ENCODE measurements around the gene CCDC201. TPM values are rescaled to one million over a fixed set of nuclear protein-coding genes. Genes with fewer than 3 reads are reported as not detected.

CCDC201 gene
- polyA plus RNA-seq, 2 of the 4 experiments (the other 2 are of a cell fraction): 0.03 TPM; not detected in 1

- 8% methylated on average over 15 of the region's 15 CpGs for WGBS (ENCODE audit: missing lambda C conversion rate)
- ATAC-seq: peak; percentile 33 to 62; a peak in 4 of 6 replicates
- peak; percentile 69 to 78 for DNase-seq (ENCODE audit: low read depth in 1 of 2, low spot score in 1 of 2)
- CTCF ChIA-PET: interaction anchor here (0.7 to 11.7 kb wide), 41 partner anchors 9 to 1341 kb away, joined by 3 to 285 read pairs (median 4); no protein-coding TSS in a partner anchor
- Histone ChIP-seq H3K4me1 (peaks cover 36% of the 10 kb centered on the region), H3K9me3 (no peaks in the 10 kb centered on the region), H3K27ac (peak overlapping the region in 1 of 2 experiments; percentile 37; a peak in 3 of 6 replicates), H3K4me2 (peak overlapping the region; percentile 72), H3K4me3 (peak overlapping the region; percentile 66)
- TF ChIP-seq EHF (CRISPR knock-in tag; IDR thresholded peaks at IDR 0.05): no peak
- no peak for TF ChIP-seq HOXA7 (CRISPR knock-in tag; IDR thresholded peaks at IDR 0.05)
- TF ChIP-seq MAFK (IDR thresholded peaks at IDR 0.05; ENCODE audit: partially characterized antibody): no peak
- TF ChIP-seq JUN (IDR thresholded peaks at IDR 0.05): peak in 1 of 2 experiments; percentile 41; a peak in 1 of 5 replicates
- TF ChIP-seq RAD21 (conservative IDR thresholded peaks at IDR 0.05 in 1 of 2, IDR thresholded peaks at IDR 0.05 in 1 of 2): peak; percentile 87 to 91
- peak; percentile 91 for TF ChIP-seq CTCF (IDR thresholded peaks at IDR 0.05)
- TF ChIP-seq, protein P1, sequence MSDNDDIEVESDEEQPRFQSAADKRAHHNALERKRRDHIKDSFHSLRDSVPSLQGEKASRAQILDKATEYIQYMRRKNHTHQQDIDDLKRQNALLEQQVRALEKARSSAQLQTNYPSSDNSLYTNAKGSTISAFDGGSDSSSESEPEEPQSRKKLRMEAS (IDR thresholded peaks at IDR 0.05): 0 out of 2 replicates have a peak, but pooled peaks have one; percentile 45
- peak; percentile 93 for TF ChIP-seq SMC3 (IDR thresholded peaks at IDR 0.05)
- no peak for FAIRE-seq
- POLR2A ChIA-PET: no interaction called here
Observed at GRCh38 chr7:45917658-45918057, 44.8 kb upstream of the CCDC201 start.

DNA sequence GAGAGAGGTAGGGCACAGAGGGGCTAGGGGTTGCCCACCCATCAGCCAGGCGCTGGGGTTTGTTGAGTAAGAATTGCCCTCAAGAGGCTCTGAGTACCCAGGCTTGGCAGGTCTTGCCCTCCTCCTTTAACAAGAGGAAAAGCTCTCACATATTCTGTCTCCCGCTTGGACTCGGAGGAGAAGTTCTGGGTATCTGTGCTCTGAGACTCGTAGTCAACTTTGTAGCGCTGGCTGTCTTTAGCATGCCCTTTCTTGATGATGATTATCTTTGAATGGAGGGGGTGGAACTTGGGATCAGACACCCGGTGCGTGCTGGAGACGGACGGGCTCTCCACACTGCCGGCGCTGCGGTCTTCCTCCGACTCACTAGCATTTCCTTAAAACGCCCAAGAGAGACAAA is 44.2 kb upstream of the CCDC201 start:
- Histone ChIP-seq H3K9me3 (no peaks in the 10 kb centered on the region), H3K4me3 (no peak overlapping the region), H3K4me1 (peaks cover 32% of the 10 kb centered on the region), H3K27ac (no peak overlapping the region), H3K4me2 (peak overlapping the region; percentile 72; the same call in 1 of the 3 replicates)
- FAIRE-seq (no peak), ATAC-seq (no peak), DNase-seq (ENCODE audit: low read depth in 1 of 2, low spot score in 1 of 2) (no peak)
- ChIA-PET CTCF (interaction anchor here (0.7 to 11.7 kb wide), 30 partner anchors 9 to 1341 kb away, joined by 3 to 285 read pairs (median 4); no protein-coding TSS in a partner anchor), POLR2A (no interaction called here)
- no peak for TF ChIP-seq BHLHE40 (IDR thresholded peaks at IDR 0.05; ENCODE audit: low read depth, low read length)
- TF ChIP-seq HMGXB4 (CRISPR knock-in tag; IDR thresholded peaks at IDR 0.05; ENCODE audit: borderline replicate concordance): no peak
- TF ChIP-seq TP53 (CRISPR knock-in tag; IDR thresholded peaks at IDR 0.05): no peak
- no peak for TF ChIP-seq RAD21 (conservative IDR thresholded peaks at IDR 0.05 in 1 of 2, IDR thresholded peaks at IDR 0.05 in 1 of 2)
- WGBS (ENCODE audit: missing lambda C conversion rate): 69% methylated on average over 14 of the region's 14 CpGs

- H3K9me3 ChIP-seq: no peaks in the 10 kb centered on the region
- TF ChIP-seq ZFP36 (IDR thresholded peaks at IDR 0.05; ENCODE audit: borderline replicate concordance, partially characterized antibody): no peak
- no peak for TF ChIP-seq RFX5 (IDR thresholded peaks at IDR 0.05)
- TF ChIP-seq EHF (CRISPR knock-in tag; IDR thresholded peaks at IDR 0.05): no peak
- no peak for TF ChIP-seq FOXS1 (CRISPR knock-in tag; IDR thresholded peaks at IDR 0.05)
- TF ChIP-seq SMC3 (IDR thresholded peaks at IDR 0.05): no peak
- TF ChIP-seq POLR2AphosphoS2 (conservative IDR thresholded peaks at IDR 0.05; ENCODE audit: low read length): no peak
- no peak for TF ChIP-seq RCOR1 (IDR thresholded peaks at IDR 0.05; ENCODE audit: low read depth, low read length)
- no peak for TF ChIP-seq NR3C1 (IDR thresholded peaks at IDR 0.05)
- TF ChIP-seq EHMT2 (IDR thresholded peaks at IDR 0.05; ENCODE audit: low read depth): no peak
- TF ChIP-seq REST (IDR thresholded peaks at IDR 0.05): no peak
- TF ChIP-seq CBX2 (IDR thresholded peaks at IDR 0.05; ENCODE audit: borderline replicate concordance, low read depth): no peak
- no peak for TF ChIP-seq BHLHE40 (IDR thresholded peaks at IDR 0.05; ENCODE audit: low read depth, low read length)
- FAIRE-seq: no peak
- no peak overlapping the region for H3K4me2 ChIP-seq
- ChIA-PET POLR2A (no interaction called here), CTCF (interaction anchor here (0.6 to 11.7 kb wide), 10 partner anchors 8 to 1340 kb away, joined by 4 to 285 read pairs (median 14); no protein-coding TSS in a partner anchor)
- no peak for DNase-seq (ENCODE audit: low read depth in 1 of 2, low spot score in 1 of 2)
- no peak overlapping the region for H3K27ac ChIP-seq
- H3K4me1 ChIP-seq: peaks cover 25% of the 10 kb centered on the region; the same call in 2 of the 3 replicates
- no peak for ATAC-seq
- WGBS (ENCODE audit: missing lambda C conversion rate): 87% methylated on average over 3 of the region's 3 CpGs
- H3K4me3 ChIP-seq: no peak overlapping the region
Observed at GRCh38 chr7:45915606-45916005, 42.7 kb upstream of the CCDC201 start.

Data from A549 (cell line).